SK-N-SH (cell line): ENCODE measurements around the gene STRBP. TPM values are rescaled to one million over a fixed set of nuclear protein-coding genes. Genes with fewer than 3 reads are reported as not detected.

Experiments used
- CTCF ChIA-PET: fragments of 300-600, 350-600 bp; formaldehyde crosslinking; extraction: SDS; loops from one replicate; lab custom pipeline; 2021; lab: Yijun Ruan, JAX
- POLR2A ChIA-PET: fragments of 350-600 bp; sonication (Branson Sonifier 250); formaldehyde crosslinking; extraction: SDS; loops from one replicate; lab custom pipeline; 2020; ENCODE audit warnings: antibody characterized with exemption, inconsistent platforms; lab: Yijun Ruan, JAX
- DNase-seq: peaks from one replicate; pipeline ENCODE4 v3.0.0; 2012
- H2AFZ ChIP-seq: fragments of 200-600 bp; sonication (generic); 2 replicates; pipeline ENCODE4 v1.8.1; 2016; ENCODE audit warnings: antibody characterized with exemption, mild to moderate bottlenecking, low read depth
- H3F3A ChIP-seq: fragments of 200-600 bp; sonication (generic); replicated peaks from 2 replicates; pipeline ENCODE3; 2016; ENCODE audit warnings: antibody characterized with exemption, mild to moderate bottlenecking; ENCODE audit not compliant: insufficient read depth
- H3K27ac ChIP-seq, 2 experiments: fragments of 200-500 bp in 1 of 2; fragments of 200-600 bp in 1 of 2; sonication (Bioruptor generic) in 1 of 2; sonication (generic), shearing (Covaris generic) in 1 of 2; 2 replicates each; pipeline versions ENCODE4 v1.5.1 to v1.6.1; 2014 to 2016; ENCODE audit warnings: low read depth in 2 of 2, inconsistent platforms in 1 of 2, low read length in 1 of 2, mild to moderate bottlenecking in 1 of 2, mixed read lengths in 1 of 2
- H3K27me3 ChIP-seq: fragments of 200-600 bp; sonication (generic), shearing (Covaris generic); 2 replicates; pipeline ENCODE4 v1.6.1; 2016; ENCODE audit warnings: mixed run types; ENCODE audit not compliant: insufficient read depth
- H3K36me3 ChIP-seq, 2 experiments: fragments of 200-500 bp in 1 of 2; fragments of 200-600 bp in 1 of 2; sonication (Bioruptor generic) in 1 of 2; sonication (generic) in 1 of 2; replicated peaks in 1 of 2; 2 replicates each; pipeline versions ENCODE3 to v1.5.1; 2014 to 2016; ENCODE audit warnings: low read length in 1 of 2, mild to moderate bottlenecking in 1 of 2; ENCODE audit not compliant: insufficient read depth in 2 of 2, control insufficient read depth in 1 of 2
- H3K4me1 ChIP-seq, 2 experiments: fragments of 200-500 bp in 1 of 2; fragments of 200-600 bp in 1 of 2; sonication (Bioruptor generic) in 1 of 2; sonication (generic), shearing (Covaris generic) in 1 of 2; 2 replicates each; pipeline versions ENCODE4 v1.5.1 to v1.6.1; 2014 to 2016; ENCODE audit warnings: low read depth in 1 of 2, low read length in 1 of 2, mixed run types in 1 of 2; ENCODE audit not compliant: insufficient read depth in 2 of 2, control insufficient read depth in 1 of 2
- H3K4me2 ChIP-seq: fragments of 200-600 bp; sonication (generic), shearing (Covaris generic); 2 replicates; pipeline ENCODE4 v1.6.1; 2017; ENCODE audit warnings: mixed run types
- H3K4me3 ChIP-seq, 2 experiments: fragments of 200-500 bp in 1 of 2; fragments of 200-600 bp in 1 of 2; sonication (Bioruptor generic) in 1 of 2; sonication (generic), shearing (Covaris generic) in 1 of 2; 2 replicates each; pipeline versions ENCODE4 v1.5.1 to v1.8.1; 2014 to 2016; ENCODE audit warnings: low read depth in 2 of 2, inconsistent platforms in 1 of 2, low read length in 1 of 2, mild to moderate bottlenecking in 1 of 2, mixed read lengths in 1 of 2, moderate library complexity in 1 of 2
- H3K79me2 ChIP-seq: fragments of 200-600 bp; sonication (generic); 2 replicates; pipeline ENCODE4 v1.8.1; 2017; ENCODE audit warnings: mild to moderate bottlenecking; ENCODE audit not compliant: insufficient read depth
- H3K9ac ChIP-seq: fragments of 200-600 bp; sonication (generic); 2 replicates; pipeline ENCODE4 v1.6.1; 2017; ENCODE audit warnings: mixed run types
- H3K9me2 ChIP-seq: fragments of 200-600 bp; sonication (generic); 2 replicates; pipeline ENCODE4 v1.6.1; 2017; ENCODE audit warnings: mixed run types
- H3K9me3 ChIP-seq: fragments of 200-600 bp; sonication (generic); 2 replicates; pipeline ENCODE4 v1.6.1; 2017; ENCODE audit warnings: mixed run types, mild to moderate bottlenecking, moderate library complexity
- H4K20me1 ChIP-seq: fragments of 200-600 bp; sonication (generic); 2 replicates; pipeline ENCODE4 v1.6.1; 2017; ENCODE audit warnings: mild to moderate bottlenecking, mixed run types; ENCODE audit not compliant: insufficient read depth
- EP300 ChIP-seq, 2 experiments: IDR thresholded peaks; 2 replicates each; pipeline versions ENCODE4 v1.4.0 to v1.6.1; 2012; ENCODE audit warnings: borderline replicate concordance in 1 of 2, low read depth in 1 of 2, low read length in 1 of 2
- FOXM1 ChIP-seq: IDR thresholded peaks from 2 replicates; pipeline ENCODE4 v1.4.0; 2012; ENCODE audit warnings: low read depth, mild to moderate bottlenecking
- MEF2A ChIP-seq: IDR thresholded peaks from 2 replicates; pipeline ENCODE4 v1.4.0; 2012; ENCODE audit warnings: low read depth, borderline replicate concordance
- NFIC ChIP-seq: IDR thresholded peaks from 2 replicates; pipeline ENCODE4 v1.4.0; 2012; ENCODE audit warnings: borderline replicate concordance
- RCOR1 ChIP-seq: fragments of 150-350 bp; IDR thresholded peaks from 2 replicates; pipeline ENCODE4 v1.6.1; 2017; ENCODE audit warnings: antibody characterized with exemption, low read length
- TAF1 ChIP-seq: IDR thresholded peaks from 2 replicates; pipeline ENCODE4 v1.6.1; 2012; ENCODE audit warnings: low read depth, mild to moderate bottlenecking, low read length, moderate library complexity, borderline replicate concordance
- USF2 ChIP-seq: fragments of 150-350 bp; IDR thresholded peaks from 2 replicates; pipeline ENCODE4 v1.6.1; 2017; ENCODE audit warnings: antibody characterized with exemption, low read length, low read depth, borderline replicate concordance
- YY1 ChIP-seq: IDR thresholded peaks from 2 replicates; pipeline ENCODE4 v1.4.0; 2012; ENCODE audit warnings: low read depth, mild to moderate bottlenecking
- WGBS: methylation state at CpG from one replicate; pipeline ENCODE4 v1.1.6; 2017; ENCODE audit warnings: low lambda C conversion rate; 5-methylcytosine and 5-hydroxymethylcytosine counted together
- polyA plus RNA-seq, 3 experiments: library from polyadenylated mRNA; depleted of rRNA; stranded (reverse); fragments of >200 nt; gene quantifications; 2 replicates each; pipeline ENCODE4 v1.2.3, GENCODE V29; 2012
- TF ChIP-seq, protein P1 (sequence below): IDR thresholded peaks from 2 replicates; pipeline ENCODE4 v1.4.0; 2012; ENCODE audit warnings: low read depth, borderline replicate concordance
- TF ChIP-seq, protein P2 (sequence below): IDR thresholded peaks from 2 replicates; pipeline ENCODE4 v1.4.0; 2012; ENCODE audit warnings: low read depth, borderline replicate concordance
- TF ChIP-seq, protein P3 (sequence below): IDR thresholded peaks from 2 replicates; pipeline ENCODE4 v1.4.0; 2012; ENCODE audit warnings: low read depth

The STRBP gene
- 5.9 and 7.6 TPM in 2 replicates for polyA plus RNA-seq (2012; rRNA removed)
- 8.9 and 9.3 TPM in 2 replicates for polyA plus RNA-seq (2012; cell fraction: cytosol; rRNA removed)
- 2.6 and 8.5 TPM in 2 replicates for polyA plus RNA-seq (2012; cell fraction: nucleus; rRNA removed)

DNA sequence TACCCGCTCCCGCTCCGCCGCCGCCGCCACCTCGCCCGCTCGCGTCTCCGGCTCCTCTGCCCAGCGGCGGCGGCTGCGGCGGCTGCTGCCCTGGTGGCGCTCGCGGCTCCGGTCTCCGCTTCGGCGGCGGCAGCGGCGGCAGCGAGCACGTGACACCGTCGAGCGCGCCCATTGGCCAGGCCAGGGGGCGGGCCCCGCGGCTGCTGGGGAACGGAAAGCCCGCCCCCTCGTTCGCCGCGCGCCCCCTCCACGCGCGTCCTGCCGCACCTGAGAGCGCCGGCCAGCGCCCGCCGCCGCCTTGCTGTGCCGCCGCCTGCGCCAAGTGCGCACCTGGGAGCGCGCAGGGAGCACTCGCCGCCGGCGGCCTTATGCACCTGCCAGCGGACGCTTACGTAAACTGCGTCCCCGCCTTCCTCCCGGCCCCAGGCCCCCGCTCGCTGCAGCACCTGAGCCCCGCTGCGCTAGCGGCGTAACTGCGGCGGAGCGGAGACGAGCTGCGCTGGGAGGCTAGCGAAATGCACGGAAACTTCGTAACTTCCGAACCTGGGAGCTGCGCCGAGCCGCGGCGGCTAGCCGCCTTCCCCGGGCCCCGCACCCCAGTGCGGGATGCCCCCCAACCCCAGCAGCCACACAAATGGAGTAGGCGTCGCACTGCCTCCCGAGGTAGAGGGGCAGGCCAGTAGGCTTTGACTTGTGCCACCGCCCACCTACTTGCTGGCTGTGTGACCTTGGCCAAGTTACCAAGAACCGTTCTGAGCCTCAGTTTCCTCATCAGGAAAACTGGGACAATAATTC lies at the start of gene STRBP:
Gene STRBP, minus strand, starts transcription at position 122 of the 795 bp plus-strand sequence. CDS start 84,452 bp downstream, outside the sequence.
- no peaks in the 10 kb centered on the region for H3K36me3 ChIP-seq
- peak within 1 kb of the TSS; percentile 75 to 79 for H3K4me3 ChIP-seq
- peaks cover 0 to 14% of the 10 kb centered on the region in 2 experiments; a peak in 1 of 4 replicates for H3K4me1 ChIP-seq
- peak within 1 kb of the TSS; percentile 99 for H3K4me2 ChIP-seq
- no peaks in the 10 kb centered on the region for H3K9me3 ChIP-seq
- peak; percentile 99 for DNase-seq
- peak within 1 kb of the TSS in 1 of 2 experiments; percentile 54; a peak in 1 of 4 replicates for H3K27ac ChIP-seq
- peak within 1 kb of the TSS; percentile 82; the same call in 1 of the 2 replicates for H2AFZ ChIP-seq
- POLR2A ChIA-PET = no interaction called here
- WGBS = 0% methylated on average over 4 of the region's 97 CpGs
- TF ChIP-seq EP300 (IDR thresholded peaks at IDR 0.05; ENCODE audit: borderline replicate concordance in 1 of 2, low read depth in 1 of 2, low read length in 1 of 2) (0 out of 4 replicates have a peak, but pooled peaks of 1 of the 2 experiments have one; percentile 45), USF2 (peak; percentile 65; the same call in 1 of the 2 replicates), TAF1 (0 out of 2 replicates have a peak, but pooled peaks have one; percentile 15), YY1 (no peak)
- TF ChIP-seq, protein P1, sequence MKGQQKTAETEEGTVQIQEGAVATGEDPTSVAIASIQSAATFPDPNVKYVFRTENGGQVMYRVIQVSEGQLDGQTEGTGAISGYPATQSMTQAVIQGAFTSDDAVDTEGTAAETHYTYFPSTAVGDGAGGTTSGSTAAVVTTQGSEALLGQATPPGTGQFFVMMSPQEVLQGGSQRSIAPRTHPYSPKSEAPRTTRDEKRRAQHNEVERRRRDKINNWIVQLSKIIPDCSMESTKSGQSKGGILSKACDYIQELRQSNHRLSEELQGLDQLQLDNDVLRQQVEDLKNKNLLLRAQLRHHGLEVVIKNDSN = peak; percentile 91
- TF ChIP-seq, protein P2, sequence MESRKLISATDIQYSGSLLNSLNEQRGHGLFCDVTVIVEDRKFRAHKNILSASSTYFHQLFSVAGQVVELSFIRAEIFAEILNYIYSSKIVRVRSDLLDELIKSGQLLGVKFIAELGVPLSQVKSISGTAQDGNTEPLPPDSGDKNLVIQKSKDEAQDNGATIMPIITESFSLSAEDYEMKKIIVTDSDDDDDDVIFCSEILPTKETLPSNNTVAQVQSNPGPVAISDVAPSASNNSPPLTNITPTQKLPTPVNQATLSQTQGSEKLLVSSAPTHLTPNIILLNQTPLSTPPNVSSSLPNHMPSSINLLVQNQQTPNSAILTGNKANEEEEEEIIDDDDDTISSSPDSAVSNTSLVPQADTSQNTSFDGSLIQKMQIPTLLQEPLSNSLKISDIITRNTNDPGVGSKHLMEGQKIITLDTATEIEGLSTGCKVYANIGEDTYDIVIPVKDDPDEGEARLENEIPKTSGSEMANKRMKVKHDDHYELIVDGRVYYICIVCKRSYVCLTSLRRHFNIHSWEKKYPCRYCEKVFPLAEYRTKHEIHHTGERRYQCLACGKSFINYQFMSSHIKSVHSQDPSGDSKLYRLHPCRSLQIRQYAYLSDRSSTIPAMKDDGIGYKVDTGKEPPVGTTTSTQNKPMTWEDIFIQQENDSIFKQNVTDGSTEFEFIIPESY = no peak
- TF ChIP-seq, protein P3, sequence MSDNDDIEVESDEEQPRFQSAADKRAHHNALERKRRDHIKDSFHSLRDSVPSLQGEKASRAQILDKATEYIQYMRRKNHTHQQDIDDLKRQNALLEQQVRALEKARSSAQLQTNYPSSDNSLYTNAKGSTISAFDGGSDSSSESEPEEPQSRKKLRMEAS = no peak
- no peaks in the 10 kb centered on the region for H3F3A ChIP-seq
- H3K27me3 ChIP-seq = no peaks in the 10 kb centered on the region
- no peaks in the 10 kb centered on the region for H3K79me2 ChIP-seq
- CTCF ChIA-PET = interaction anchor here (0.6 to 2.1 kb wide), 8 partner anchors 10 to 148 kb away, joined by 3 to 9 read pairs (median 3); partner anchors contain the start of gene CRB2
- no peaks in the 10 kb centered on the region for H3K9me2 ChIP-seq
- peak within 1 kb of the TSS; percentile 66; the same call in 1 of the 2 replicates for H3K9ac ChIP-seq
- H4K20me1 ChIP-seq = no peaks in the 10 kb centered on the region

DNA sequence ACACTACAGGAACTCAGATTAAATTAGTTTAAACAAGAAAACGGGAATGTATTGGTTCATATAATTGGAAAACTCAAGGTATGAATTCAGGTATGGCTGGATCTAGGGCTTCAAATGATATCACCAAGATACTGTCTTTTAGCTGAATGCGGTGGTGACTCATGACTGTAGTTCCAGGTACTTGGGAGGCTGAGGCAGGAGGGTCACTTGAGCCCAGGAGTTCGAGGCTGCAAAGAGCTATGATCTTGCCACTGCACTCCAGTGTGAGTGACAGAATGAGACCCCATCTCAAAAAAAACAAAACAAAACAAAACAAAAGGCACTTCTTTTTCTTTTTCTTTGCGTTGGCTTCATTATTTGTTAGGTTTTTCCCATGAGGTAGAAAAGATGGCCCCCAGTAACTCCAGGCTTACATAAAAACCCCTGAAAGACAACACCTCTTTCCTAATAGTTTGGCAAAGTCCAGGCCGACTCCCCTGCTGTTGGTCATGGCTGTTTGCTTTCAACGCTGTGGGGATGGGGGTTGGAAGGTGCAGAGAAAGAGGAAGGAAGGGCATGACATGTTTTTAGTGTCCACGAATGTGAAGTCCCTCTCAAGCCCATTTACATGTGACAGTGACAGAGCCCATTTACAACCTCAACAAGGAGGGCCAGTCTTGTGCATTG lies 47.8 kb upstream of the STRBP start:
- H3K9me3 ChIP-seq = no peaks in the 10 kb centered on the region
- TF ChIP-seq NFIC (no peak), MEF2A (no peak), FOXM1 (no peak), RCOR1 (no peak)
- peaks cover 3% of the 10 kb centered on the region for H3F3A ChIP-seq
- H3K4me1 ChIP-seq = peaks cover 2 to 15% of the 10 kb centered on the region in 2 experiments; a peak in 2 of 4 replicates
- WGBS = 58% methylated on average over 7 of the region's 7 CpGs
- H2AFZ ChIP-seq = no peak overlapping the region
- no peaks in the 10 kb centered on the region for H4K20me1 ChIP-seq
- POLR2A ChIA-PET = no interaction called here
- no peaks in the 10 kb centered on the region for H3K9me2 ChIP-seq
- no peaks in the 10 kb centered on the region for H3K36me3 ChIP-seq
- H3K27ac ChIP-seq = no peak overlapping the region
- no peaks in the 10 kb centered on the region for H3K79me2 ChIP-seq
- H3K4me3 ChIP-seq = no peak overlapping the region
- DNase-seq = no peak
- no peak overlapping the region for H3K9ac ChIP-seq
- no peaks in the 10 kb centered on the region for H3K27me3 ChIP-seq
- no peak overlapping the region for H3K4me2 ChIP-seq
- CTCF ChIA-PET = no interaction called here
